Neural cell (in vitro differentiated cells): ENCODE measurements around the gene APOC1. TPM values are rescaled to one million over a fixed set of nuclear protein-coding genes. Genes with fewer than 3 reads are reported as not detected.

Experiments used
- H2AFZ ChIP-seq: fragments of 200-600, 300-800 bp; sonication (generic), shearing (Covaris generic); 2 replicates; pipeline ENCODE4 v1.6.0; 2014; ENCODE audit warnings: low read depth, mild to moderate bottlenecking, antibody characterized with exemption, low read length, moderate library complexity
- H3F3A ChIP-seq: fragments of 200-600 bp; shearing (Covaris generic); 2 replicates; pipeline ENCODE4 v1.6.1; 2016; ENCODE audit warnings: mild to moderate bottlenecking, moderate library complexity, mixed read lengths, antibody characterized with exemption, low read length; ENCODE audit not compliant: insufficient read depth, poor library complexity, severe bottlenecking
- H3K27ac ChIP-seq: fragments of 200-600, 300-800 bp; sonication (generic), shearing (Covaris generic); 2 replicates; pipeline ENCODE4 v1.5.1; 2014; ENCODE audit warnings: mild to moderate bottlenecking, low read length, moderate library complexity
- H3K27me3 ChIP-seq: fragments of 300-800, 200-600 bp; sonication (generic), shearing (Covaris generic); 2 replicates; pipeline ENCODE4 v1.6.0; 2014; ENCODE audit warnings: mild to moderate bottlenecking, low read depth, low read length, moderate library complexity; ENCODE audit not compliant: insufficient read depth
- H3K36me3 ChIP-seq: fragments of 300-800, 200-600 bp; sonication (generic), shearing (Covaris generic); 2 replicates; pipeline ENCODE4 v1.5.1; 2014; ENCODE audit warnings: mild to moderate bottlenecking, antibody characterized with exemption, low read length, moderate library complexity; ENCODE audit not compliant: insufficient read depth
- H3K4me2 ChIP-seq: fragments of 300-800, 200-600 bp; sonication (generic), shearing (Covaris generic); 2 replicates; pipeline ENCODE4 v1.6.0; 2014; ENCODE audit warnings: mild to moderate bottlenecking, low read length
- H3K4me3 ChIP-seq: fragments of 300-800, 200-600 bp; sonication (generic), shearing (Covaris generic); 2 replicates; pipeline ENCODE4 v1.5.1; 2014; ENCODE audit warnings: mild to moderate bottlenecking, low read length, moderate library complexity
- H3K79me2 ChIP-seq: fragments of 200-600 bp; shearing (Covaris generic); replicated peaks from 2 replicates; pipeline ENCODE4 v1.6.0; 2014; ENCODE audit warnings: mild to moderate bottlenecking, low read length, moderate library complexity; ENCODE audit not compliant: insufficient read depth
- H3K9ac ChIP-seq: fragments of 300-800, 200-600 bp; sonication (generic), shearing (Covaris generic); 2 replicates; pipeline ENCODE4 v1.6.1; 2016; ENCODE audit warnings: mild to moderate bottlenecking, low read length, mixed read lengths
- H3K9me2 ChIP-seq: fragments of 200-600 bp; shearing (Covaris generic); 2 replicates; pipeline ENCODE4 v1.6.1; 2016; ENCODE audit warnings: mild to moderate bottlenecking, low read length, mixed read lengths; ENCODE audit not compliant: insufficient read depth
- H3K9me3 ChIP-seq: fragments of 200-600, 300-800 bp; sonication (generic), shearing (Covaris generic); 2 replicates; pipeline ENCODE4 v1.6.1; 2016; ENCODE audit warnings: mild to moderate bottlenecking, mixed run types, low read length, moderate library complexity, mixed read lengths
- H4K20me1 ChIP-seq: fragments of 200-600 bp; shearing (Covaris generic); 2 replicates; pipeline ENCODE4 v1.6.1; 2016; ENCODE audit warnings: mild to moderate bottlenecking, mixed run types; ENCODE audit not compliant: insufficient read depth
- CTCF ChIP-seq: fragments of 450-650 bp; IDR thresholded peaks from 2 replicates; pipeline ENCODE4 v1.5.1; 2014; ENCODE audit warnings: antibody characterized with exemption, mild to moderate bottlenecking, moderate library complexity; ENCODE audit not compliant: poor library complexity, severe bottlenecking
- EP300 ChIP-seq: fragments of 450-650 bp; conservative IDR thresholded peaks from 2 replicates; pipeline ENCODE4 v1.6.1; 2014; ENCODE audit warnings: antibody characterized with exemption, mild to moderate bottlenecking, moderate library complexity; ENCODE audit not compliant: poor library complexity, severe bottlenecking
- EZH2 ChIP-seq: fragments of 200-600, 300-800 bp; shearing (Covaris generic), sonication (generic); IDR thresholded peaks from 2 replicates; pipeline ENCODE4 v1.6.1; 2014; ENCODE audit warnings: antibody characterized with exemption, low read length, borderline replicate concordance, mild to moderate bottlenecking; ENCODE audit not compliant: insufficient read depth, poor library complexity, severe bottlenecking
- MXI1 ChIP-seq: fragments of 450-650 bp; conservative IDR thresholded peaks from 2 replicates; pipeline ENCODE4 v1.6.1; 2014; ENCODE audit warnings: antibody characterized with exemption, mild to moderate bottlenecking; ENCODE audit not compliant: poor library complexity, severe bottlenecking
- POLR2AphosphoS5 ChIP-seq: IDR thresholded peaks from 2 replicates; pipeline ENCODE4 v1.6.1; 2012
- RAD21 ChIP-seq: fragments of 450-650 bp; conservative IDR thresholded peaks from 2 replicates; pipeline ENCODE4 v1.6.1; 2014; ENCODE audit warnings: antibody characterized with exemption, mild to moderate bottlenecking, moderate library complexity
- REST ChIP-seq: IDR thresholded peaks from 2 replicates; pipeline ENCODE4 v1.6.1; 2012; ENCODE audit warnings: borderline replicate concordance
- SMC3 ChIP-seq: fragments of 450-650 bp; conservative IDR thresholded peaks from 2 replicates; pipeline ENCODE4 v1.6.1; 2014; ENCODE audit warnings: antibody characterized with exemption, mild to moderate bottlenecking, moderate library complexity; ENCODE audit not compliant: poor library complexity
- TAF1 ChIP-seq: IDR thresholded peaks from 2 replicates; pipeline ENCODE4 v1.6.1; 2012; ENCODE audit warnings: low read depth
- polyA plus RNA-seq: library from polyadenylated mRNA; depleted of rRNA; stranded (reverse); fragments of >200 nt; gene quantifications from 2 replicates; pipeline ENCODE4 v1.2.3, GENCODE V29; 2014

The APOC1 gene
- polyA plus RNA-seq, 1 donor from 2014 or later: not detected

- Histone ChIP-seq H3K27ac (no peak overlapping the region), H3K4me2 (no peak overlapping the region), H3K9ac (no peak overlapping the region), H2AFZ (no peak overlapping the region), H3F3A (no peaks in the 10 kb centered on the region), H3K36me3 (no peaks in the 10 kb centered on the region), H3K79me2 (peaks cover 13% of the 10 kb centered on the region), H3K9me3 (no peaks in the 10 kb centered on the region), H3K4me3 (no peak overlapping the region), H3K9me2 (no peaks in the 10 kb centered on the region), H4K20me1 (no peaks in the 10 kb centered on the region), H3K27me3 (no peaks in the 10 kb centered on the region)
- no peak for TF ChIP-seq POLR2AphosphoS5
- no peak for TF ChIP-seq RAD21
- TF ChIP-seq MXI1: no peak
- no peak for TF ChIP-seq REST
- no peak for TF ChIP-seq SMC3
- TF ChIP-seq TAF1: no peak
- TF ChIP-seq EP300: no peak
- no peak for TF ChIP-seq EZH2
- TF ChIP-seq CTCF: no peak
Observed at GRCh38 chr19:44894946-44895345, 19.5 kb upstream of the APOC1 start.

GRCh38 chr19:44897835-44898234 lies 16.6 kb upstream of the APOC1 start:
- TF ChIP-seq EZH2: no peak
- no peak for TF ChIP-seq TAF1
- TF ChIP-seq EP300: no peak
- TF ChIP-seq MXI1: no peak
- no peak for TF ChIP-seq CTCF
- no peak for TF ChIP-seq RAD21
- TF ChIP-seq SMC3: no peak
- Histone ChIP-seq H3F3A (no peaks in the 10 kb centered on the region), H3K27ac (no peak overlapping the region), H3K9me3 (no peaks in the 10 kb centered on the region), H3K4me2 (no peak overlapping the region), H4K20me1 (no peaks in the 10 kb centered on the region), H3K4me3 (no peak overlapping the region), H2AFZ (no peak overlapping the region), H3K9ac (no peak overlapping the region), H3K36me3 (no peaks in the 10 kb centered on the region), H3K9me2 (no peaks in the 10 kb centered on the region), H3K27me3 (no peaks in the 10 kb centered on the region), H3K79me2 (no peaks in the 10 kb centered on the region)
